Vagina (tissue), 2 donors: ENCODE results near the gene CRYGS. TPM values are rescaled to one million over a fixed set of nuclear protein-coding genes. Genes with fewer than 3 reads are reported as not detected.
"Not testable (repeated sequence)": the region's sequence is repeated elsewhere in the genome, so short reads cannot be mapped to it uniquely, and the experiment has no call there.

Source experiments
- DNase-seq, 2 donors: peaks; one replicate each; pipeline ENCODE4 v3.0.0-alpha.2; 2017; ENCODE audit errors: extremely low spot score in 2 of 2
- H3K27ac ChIP-seq: fragments of 200-600 bp; sonication (generic); one replicate; pipeline ENCODE4 v1.5.1; 2019
- H3K27me3 ChIP-seq: fragments of 200-600 bp; sonication (generic); one replicate; pipeline ENCODE4 v1.5.1; 2019
- H3K36me3 ChIP-seq, 2 donors: fragments of 200-600 bp; sonication (generic); one replicate each; pipeline ENCODE4 v1.5.1; 2017 to 2019
- H3K4me1 ChIP-seq: fragments of 200-600 bp; sonication (generic); one replicate; pipeline ENCODE4 v1.5.1; 2019
- H3K4me3 ChIP-seq, 2 donors: fragments of 200-600 bp; sonication (generic); 1 replicate in 1 of 2; 2 replicates in 1 of 2; pipeline ENCODE4 v1.5.1; 2016 to 2019
- H3K9me3 ChIP-seq: fragments of 200-600 bp; sonication (generic); one replicate; pipeline ENCODE4 v1.5.1; 2019
- CTCF ChIP-seq, 3 experiments: fragments of 450-650 bp in 2 of 3; fragments of 200-600 bp in 1 of 3; sonication (generic) in 1 of 3; IDR thresholded peaks; one replicate each; pipeline ENCODE4 v1.5.1; 2017 to 2019; ENCODE audit warnings: antibody characterized with exemption in 3 of 3, mild to moderate bottlenecking in 2 of 3, moderate library complexity in 2 of 3
- POLR2A ChIP-seq, 2 donors: fragments of 450-650 bp; IDR thresholded peaks; one replicate each; pipeline ENCODE4 v1.6.1; 2017; ENCODE audit warnings: antibody characterized with exemption in 2 of 2, mild to moderate bottlenecking in 2 of 2, moderate library complexity in 2 of 2
- POLR2AphosphoS5 ChIP-seq, 2 donors: sonication (generic); formaldehyde crosslinking; IDR thresholded peaks; one replicate each; pipeline ENCODE4 v1.9.0; 2017; ENCODE audit warnings: antibody characterized with exemption in 2 of 2, mild to moderate bottlenecking in 2 of 2, low read depth in 1 of 2; ENCODE audit not compliant: insufficient read depth in 1 of 2
- intact Hi-C: fragments of 100-400 bp; cut with DNase I; formaldehyde crosslinking; loops from one replicate; pipeline ENCODE4 v1.15.1; 2023
- total RNA-seq: library from RNA; depleted of rRNA; stranded (reverse); fragments of >200 nt; gene quantifications from one replicate; pipeline ENCODE4 v1.2.3, GENCODE V29; 2016

The CRYGS gene
- total RNA-seq, 1 donor from 2014 or later, result not detected

- Histone ChIP-seq H3K27ac (no peak overlapping the region), H3K27me3 (no peaks in the 10 kb centered on the region), H3K4me1 (no peaks in the 10 kb centered on the region), H3K36me3 (no peaks in the 10 kb centered on the region), H3K4me3 (no peak overlapping the region), H3K9me3 (no peaks in the 10 kb centered on the region)
- TF ChIP-seq CTCF (IDR thresholded peaks at IDR 0.05), result no peak
- no peak for TF ChIP-seq POLR2AphosphoS5 (IDR thresholded peaks at IDR 0.05; ENCODE audit: insufficient read depth in 1 of 2, low read depth in 1 of 2)
- TF ChIP-seq POLR2A (IDR thresholded peaks at IDR 0.05), result no peak
- intact Hi-C loops, result no loop called here
- peak in 1 of 2 donors; percentile 72 for DNase-seq
Measured at GRCh38 chr3:186502966-186503712, 41.0 kb downstream of the CRYGS start.

DNA sequence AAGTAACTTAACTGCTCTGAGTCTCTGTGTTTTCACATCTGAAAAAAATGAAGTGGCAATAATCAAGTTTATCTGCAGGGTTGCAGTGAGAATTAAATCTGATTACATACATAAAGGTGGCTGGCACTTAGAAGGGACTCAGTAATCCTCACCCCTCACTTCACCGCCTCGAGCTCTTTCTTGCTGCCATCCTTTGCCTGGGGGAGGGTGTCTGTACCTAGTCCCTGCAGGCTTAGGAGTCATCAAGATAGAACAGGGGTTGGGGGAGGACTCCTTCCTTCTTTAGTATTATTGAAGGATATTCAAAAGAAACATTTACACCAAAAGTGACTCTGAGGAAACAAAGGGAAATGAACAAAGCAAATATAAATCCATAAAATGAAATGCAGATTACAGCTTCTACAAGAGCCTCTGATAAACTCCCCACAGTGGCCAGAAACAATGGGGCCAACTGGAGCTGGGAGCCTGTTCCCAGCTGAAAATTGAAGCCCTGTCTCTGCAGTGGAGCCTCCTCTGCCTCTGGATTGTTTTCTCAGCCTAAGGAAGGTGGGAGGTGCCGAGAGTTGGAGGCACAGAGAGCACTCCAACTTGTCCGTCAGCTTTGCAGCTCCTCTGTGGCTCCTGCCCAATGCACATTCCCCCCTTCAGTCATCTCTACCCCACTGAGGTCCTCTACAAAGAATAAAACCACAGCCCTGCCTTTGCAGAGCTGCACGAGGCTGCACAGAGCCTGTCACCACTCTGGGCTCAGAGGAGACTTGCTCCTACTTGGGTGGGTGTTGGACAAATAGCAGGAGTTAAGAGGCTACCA is 41.8 kb downstream of the CRYGS start:
- Histone ChIP-seq H3K9me3 (no peaks in the 10 kb centered on the region), H3K4me1 (no peaks in the 10 kb centered on the region), H3K27me3 (no peaks in the 10 kb centered on the region), H3K4me3 (no peak overlapping the region), H3K36me3 (no peaks in the 10 kb centered on the region), H3K27ac (no peak overlapping the region)
- TF ChIP-seq POLR2A (IDR thresholded peaks at IDR 0.05), result no peak
- TF ChIP-seq CTCF (IDR thresholded peaks at IDR 0.05), result no peak
- no peak for TF ChIP-seq POLR2AphosphoS5 (IDR thresholded peaks at IDR 0.05; ENCODE audit: insufficient read depth in 1 of 2, low read depth in 1 of 2)
- peak; percentile 54 to 55 for DNase-seq
- intact Hi-C loops, result no loop called here

GRCh38 chr3:186499949-186500348 is 44.2 kb downstream of the CRYGS start:
- H3K4me3 ChIP-seq, H3K9me3 ChIP-seq, intact Hi-C loops, H3K4me1 ChIP-seq, H3K27me3 ChIP-seq, H3K27ac ChIP-seq, DNase-seq, H3K36me3 ChIP-seq: not testable (repeated sequence)

- H3K27ac ChIP-seq, intact Hi-C loops, H3K4me1 ChIP-seq, H3K36me3 ChIP-seq, DNase-seq, H3K4me3 ChIP-seq, H3K27me3 ChIP-seq, H3K9me3 ChIP-seq: not testable (repeated sequence)
Measured at GRCh38 chr3:186498022-186498421, 46.2 kb downstream of the CRYGS start.

GRCh38 chr3:186497608-186498007 is 46.6 kb downstream of the CRYGS start:
- H3K36me3 ChIP-seq, result no peaks in the 10 kb centered on the region
- H3K4me3 ChIP-seq, result no peak overlapping the region
- TF ChIP-seq POLR2A (IDR thresholded peaks at IDR 0.05) (no peak), POLR2AphosphoS5 (IDR thresholded peaks at IDR 0.05; ENCODE audit: insufficient read depth in 1 of 2, low read depth in 1 of 2) (no peak), CTCF (IDR thresholded peaks at IDR 0.05) (no peak)
- H3K4me1 ChIP-seq, result no peaks in the 10 kb centered on the region
- DNase-seq, result peak in 1 of 2 donors; percentile 61
- no peaks in the 10 kb centered on the region for H3K9me3 ChIP-seq
- H3K27ac ChIP-seq, result no peak overlapping the region
- no peaks in the 10 kb centered on the region for H3K27me3 ChIP-seq
- intact Hi-C loops, result no loop called here

DNA sequence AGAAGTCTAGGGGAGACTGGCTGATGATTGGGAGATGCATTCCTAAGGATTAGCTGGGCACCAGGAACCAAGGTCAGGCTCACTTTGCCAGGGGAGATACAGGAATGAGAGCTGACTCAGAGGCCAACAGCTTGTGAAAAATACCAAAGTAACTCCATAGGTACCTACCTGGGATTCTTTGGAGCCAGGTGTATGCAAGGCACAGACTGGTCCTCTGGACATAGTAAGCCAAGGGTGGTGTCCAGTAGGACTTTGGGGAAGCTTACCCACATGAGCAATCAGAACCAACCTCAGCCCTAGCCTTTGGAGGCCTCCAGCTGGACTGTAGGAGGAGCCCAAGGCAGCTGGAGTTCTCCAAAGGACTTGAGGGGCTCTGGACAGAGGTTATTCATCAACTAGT is 47.5 kb downstream of the CRYGS start:
- TF ChIP-seq POLR2AphosphoS5 (IDR thresholded peaks at IDR 0.05; ENCODE audit: insufficient read depth in 1 of 2, low read depth in 1 of 2) (no peak), POLR2A (IDR thresholded peaks at IDR 0.05) (no peak), CTCF (IDR thresholded peaks at IDR 0.05) (no peak)
- Histone ChIP-seq H3K27me3 (no peaks in the 10 kb centered on the region), H3K4me1 (no peaks in the 10 kb centered on the region), H3K9me3 (no peaks in the 10 kb centered on the region), H3K36me3 (no peaks in the 10 kb centered on the region), H3K4me3 (no peak overlapping the region), H3K27ac (no peak overlapping the region)
- intact Hi-C loops, result no loop called here
- peak; percentile 60 to 88 for DNase-seq
